ENCODE results near the gene P4HA2. TPM values are rescaled to one million over a fixed set of nuclear protein-coding genes. Genes with fewer than 3 reads are reported as not detected.

Gene P4HA2
- polyA plus RNA-seq, 1 donor = 48.8 TPM

- DNase-seq = no peak
These were observed 2.3 kb downstream of the P4HA2 start for GRCh38 chr5:132225165-132226032.

- DNase-seq = no peak
These were observed 2.9 kb downstream of the P4HA2 start for GRCh38 chr5:132224716-132225115.

- DNase-seq = no peak
These were observed 3.8 kb downstream of the P4HA2 start for GRCh38 chr5:132223861-132224260.

GRCh38 chr5:132222649-132223038 is 5.0 kb downstream of the P4HA2 start:
- no peak for DNase-seq

GRCh38 chr5:132221781-132222648 is 5.6 kb downstream of the P4HA2 start:
- DNase-seq = no peak

GRCh38 chr5:132220491-132220890 is 7.2 kb downstream of the P4HA2 start:
- no peak for DNase-seq

GRCh38 chr5:132219981-132220380 is 7.7 kb downstream of the P4HA2 start:
- DNase-seq = no peak

GRCh38 chr5:132219289-132219970 is 8.2 kb downstream of the P4HA2 start:
- no peak for DNase-seq

GRCh38 chr5:132218321-132218720 is 9.3 kb downstream of the P4HA2 start:
- DNase-seq = no peak

GRCh38 chr5:132215329-132215728 is 12.3 kb downstream of the P4HA2 start:
- DNase-seq = no peak

- no peak for DNase-seq
These were observed 13.2 kb downstream of the P4HA2 start for GRCh38 chr5:132214491-132214890.

- DNase-seq = no peak
These were observed 14.0 kb downstream of the P4HA2 start for GRCh38 chr5:132213666-132214065.

- no peak for DNase-seq
These were observed 15.9 kb downstream of the P4HA2 start for GRCh38 chr5:132211787-132212186.

- DNase-seq = no peak
These were observed 16.7 kb downstream of the P4HA2 start for GRCh38 chr5:132210944-132211343.

- DNase-seq = no peak
These were observed 17.6 kb downstream of the P4HA2 start for GRCh38 chr5:132209901-132210545.

GRCh38 chr5:132209131-132209530 is 18.5 kb downstream of the P4HA2 start:
- no peak for DNase-seq

GRCh38 chr5:132207778-132208177 is 19.9 kb downstream of the P4HA2 start:
- DNase-seq = no peak

- no peak for DNase-seq
These were observed 20.9 kb downstream of the P4HA2 start for GRCh38 chr5:132206782-132207181.

- no peak for DNase-seq
These were observed 22.1 kb downstream of the P4HA2 start for GRCh38 chr5:132205385-132206125.

GRCh38 chr5:132204371-132205135 is 23.1 kb downstream of the P4HA2 start:
- no peak for DNase-seq

Measured in left kidney (tissue), 2 donors.